Fibroblast of lung (primary cell): ENCODE measurements around the gene SYMPK.

Source experiments
- CTCF ChIP-seq, 2 donors: IDR thresholded peaks in 1 of 2; conservative IDR thresholded peaks in 1 of 2; 1 replicate in 1 of 2; 2 replicates in 1 of 2; pipeline ENCODE4 v1.5.1; 2011 to 2012; ENCODE audit warnings: low read length in 2 of 2, control low read depth in 1 of 2, inconsistent platforms in 1 of 2, low read depth in 1 of 2, mild to moderate bottlenecking in 1 of 2
- EZH2 ChIP-seq: IDR thresholded peaks from 2 replicates; pipeline ENCODE4 v1.5.1; 2012; ENCODE audit warnings: low read length, control low read depth, mild to moderate bottlenecking; ENCODE audit errors: missing control alignments

GRCh38 chr19:45865269-45865948, 2.5 kb upstream of the SYMPK start:
- TF ChIP-seq CTCF (conservative IDR thresholded peaks at IDR 0.05 in 1 of 2, IDR thresholded peaks at IDR 0.05 in 1 of 2; ENCODE audit: low read depth in 1 of 2, low read length in 2 of 2) (no peak), EZH2 (no peak)
